WTC11 (cell line): ENCODE measurements around the gene KDM4B.

Experiments
- ATF3 ChIP-seq: sonication (generic); formaldehyde crosslinking; conservative IDR thresholded peaks from 2 replicates; pipeline ENCODE4 v1.8.1; 2022; ENCODE audit warnings: mild to moderate bottlenecking, missing genetic modification reagents
- CREB1 ChIP-seq: sonication (generic); formaldehyde crosslinking; IDR thresholded peaks from 2 replicates; pipeline ENCODE4 v1.8.0; 2023; ENCODE audit warnings: mild to moderate bottlenecking, missing genetic modification reagents
- NR1H2 ChIP-seq: sonication (generic); formaldehyde crosslinking; IDR thresholded peaks from 2 replicates; pipeline ENCODE4 v1.9.0; 2021; ENCODE audit warnings: mild to moderate bottlenecking, moderate library complexity, missing genetic modification reagents
- ZNF396 ChIP-seq: fragments of 250-450 bp; sonication (Bioruptor Pico); IDR thresholded peaks from 2 replicates; pipeline ENCODE4 v1.8.0; 2021; ENCODE audit warnings: mild to moderate bottlenecking, moderate library complexity, borderline replicate concordance
- ZNF416 ChIP-seq: fragments of 250-450 bp; sonication (Bioruptor Pico); IDR thresholded peaks from 2 replicates; pipeline ENCODE4 v1.9.0; 2021; ENCODE audit warnings: mild to moderate bottlenecking, inconsistent platforms
- TF ChIP-seq, protein P1 (sequence below): fragments of 200-600 bp; IDR thresholded peaks from 2 replicates; pipeline ENCODE4 v1.8.0; 2022; ENCODE audit warnings: antibody characterized with exemption
- TF ChIP-seq, protein P2 (sequence below): sonication (generic); formaldehyde crosslinking; IDR thresholded peaks from 2 replicates; pipeline ENCODE4 v1.8.1; 2023; ENCODE audit warnings: mild to moderate bottlenecking, missing genetic modification reagents, moderate library complexity

DNA sequence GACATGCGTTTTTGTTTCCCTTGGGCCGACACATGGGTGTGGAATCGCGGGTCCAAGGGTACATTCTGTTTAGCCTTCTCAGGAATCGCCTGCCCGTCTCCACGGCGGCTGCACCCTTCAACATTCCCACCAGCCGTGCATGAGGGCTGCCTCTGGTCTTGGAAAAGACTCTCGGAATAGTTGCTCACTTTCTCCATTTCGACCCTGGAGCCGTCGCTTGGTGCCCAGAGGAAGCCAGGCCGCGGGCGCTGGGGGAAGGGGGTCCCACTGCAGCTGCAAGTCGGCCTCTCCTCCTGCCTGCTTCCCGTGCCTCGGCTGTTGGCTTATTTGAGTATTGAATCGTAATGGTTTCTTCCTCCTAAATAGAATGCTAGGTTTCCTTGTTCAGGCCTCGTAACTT is 51.5 kb downstream of the KDM4B start:
- no peak for TF ChIP-seq ZNF416 (CRISPR knock-in tag)
- no peak for TF ChIP-seq CREB1
- TF ChIP-seq, protein P1, sequence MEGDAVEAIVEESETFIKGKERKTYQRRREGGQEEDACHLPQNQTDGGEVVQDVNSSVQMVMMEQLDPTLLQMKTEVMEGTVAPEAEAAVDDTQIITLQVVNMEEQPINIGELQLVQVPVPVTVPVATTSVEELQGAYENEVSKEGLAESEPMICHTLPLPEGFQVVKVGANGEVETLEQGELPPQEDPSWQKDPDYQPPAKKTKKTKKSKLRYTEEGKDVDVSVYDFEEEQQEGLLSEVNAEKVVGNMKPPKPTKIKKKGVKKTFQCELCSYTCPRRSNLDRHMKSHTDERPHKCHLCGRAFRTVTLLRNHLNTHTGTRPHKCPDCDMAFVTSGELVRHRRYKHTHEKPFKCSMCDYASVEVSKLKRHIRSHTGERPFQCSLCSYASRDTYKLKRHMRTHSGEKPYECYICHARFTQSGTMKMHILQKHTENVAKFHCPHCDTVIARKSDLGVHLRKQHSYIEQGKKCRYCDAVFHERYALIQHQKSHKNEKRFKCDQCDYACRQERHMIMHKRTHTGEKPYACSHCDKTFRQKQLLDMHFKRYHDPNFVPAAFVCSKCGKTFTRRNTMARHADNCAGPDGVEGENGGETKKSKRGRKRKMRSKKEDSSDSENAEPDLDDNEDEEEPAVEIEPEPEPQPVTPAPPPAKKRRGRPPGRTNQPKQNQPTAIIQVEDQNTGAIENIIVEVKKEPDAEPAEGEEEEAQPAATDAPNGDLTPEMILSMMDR, result no peak
- no peak for TF ChIP-seq NR1H2 (CRISPR knock-in tag)
- TF ChIP-seq ATF3 (CRISPR knock-in tag), result no peak
- TF ChIP-seq ZNF396 (CRISPR knock-in tag), result no peak
- TF ChIP-seq, protein P2, sequence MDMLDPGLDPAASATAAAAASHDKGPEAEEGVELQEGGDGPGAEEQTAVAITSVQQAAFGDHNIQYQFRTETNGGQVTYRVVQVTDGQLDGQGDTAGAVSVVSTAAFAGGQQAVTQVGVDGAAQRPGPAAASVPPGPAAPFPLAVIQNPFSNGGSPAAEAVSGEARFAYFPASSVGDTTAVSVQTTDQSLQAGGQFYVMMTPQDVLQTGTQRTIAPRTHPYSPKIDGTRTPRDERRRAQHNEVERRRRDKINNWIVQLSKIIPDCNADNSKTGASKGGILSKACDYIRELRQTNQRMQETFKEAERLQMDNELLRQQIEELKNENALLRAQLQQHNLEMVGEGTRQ (CRISPR knock-in tag), result no peak
